ENCODE data around the gene TIMM23. TPM values are rescaled to one million over a fixed set of nuclear protein-coding genes. Genes with fewer than 3 reads are reported as not detected.

Gene TIMM23
- total and polyA plus RNA-seq, 10 of the 15 experiments (the other 5 are each of a cell fraction or from before 2014, with no cell fraction given), result 90.0 to 228 (median 120) TPM

GRCh38 chr10:45997557-45997956 is 25.3 kb downstream of the TIMM23 start:
- intact Hi-C loops (cut with micrococcal nuclease; ENCODE audit: unreplicated experiment), result no loop called here
- Histone ChIP-seq H3K4me3 (no peak overlapping the region), H3K4me1 (ENCODE audit: control insufficient read depth, insufficient read depth, low read length) (no peaks in the 10 kb centered on the region), H2AFZ (ENCODE audit: control insufficient read depth, low read depth, low read length) (no peak overlapping the region), H3K27me3 (replicated peaks in 1 of 2; ENCODE audit: control insufficient read depth in 2 of 2, insufficient read depth in 2 of 2, low read length in 1 of 2) (no peaks in the 10 kb centered on the region), H3K27ac (ENCODE audit: control insufficient read depth, insufficient read depth) (no peak overlapping the region), H3K9me3 (replicated peaks; ENCODE audit: control insufficient read depth, insufficient read depth, low read length) (peaks cover 2% of the 10 kb centered on the region; the same call in 1 of the 3 replicates), H3K9ac (ENCODE audit: control insufficient read depth, insufficient read depth, low read length) (no peak overlapping the region), H3K4me2 (ENCODE audit: control insufficient read depth, insufficient read depth) (no peak overlapping the region), H4K20me1 (ENCODE audit: control insufficient read depth, insufficient read depth) (no peaks in the 10 kb centered on the region), H3K79me2 (ENCODE audit: control insufficient read depth, insufficient read depth, low read length) (no peaks in the 10 kb centered on the region), H3K36me3 (ENCODE audit: control insufficient read depth in 2 of 2, insufficient read depth in 2 of 2, low read length in 1 of 2) (peaks cover 4 to 10% of the 10 kb centered on the region in 2 experiments; a peak in 3 of 4 replicates)
- in situ Hi-C loops (cut with MboI), result no loop called here
- no TSS peak for BruUV-seq (replicated peaks)
- CTCF ChIA-PET, result no interaction called here
- no peak for FAIRE-seq
- RAD21 ChIA-PET (ENCODE audit: unreplicated experiment), result interaction anchor here (0.7 kb wide), 1 partner anchor 16 kb away, joined by 3 read pairs; no protein-coding TSS in a partner anchor
- no peak for DNase-seq (ENCODE audit: low read depth, low spot score)
- WGBS (ENCODE audit: insufficient coverage, insufficient replicate concordance, low lambda C conversion rate, missing lambda C conversion rate), result 98% methylated on average over 4 of the region's 4 CpGs
- SMC1A ChIA-PET (ENCODE audit: uncharacterized antibody, unreplicated experiment), result no interaction called here
- TF ChIP-seq RBBP5 (conservative IDR thresholded peaks at IDR 0.05), result no peak
- TF ChIP-seq BCL3 (IDR thresholded peaks at IDR 0.05; ENCODE audit: borderline replicate concordance, insufficient read depth, low read depth, low read length, poor library complexity, severe bottlenecking), result no peak
- no peak for TF ChIP-seq NFYA (IDR thresholded peaks at IDR 0.05; ENCODE audit: borderline replicate concordance, low read depth, low read length)
- TF ChIP-seq NRF1 (conservative IDR thresholded peaks at IDR 0.05; ENCODE audit: low read depth, low read length), result no peak
- POLR2A ChIA-PET, result no interaction called here
- no peak for ATAC-seq

- no peak overlapping the region for H3K9ac ChIP-seq (ENCODE audit: control insufficient read depth, insufficient read depth, low read length)
- FAIRE-seq (no peak), ATAC-seq (no peak), DNase-seq (ENCODE audit: low read depth, low spot score) (no peak)
- ChIA-PET POLR2A (interaction anchor here (0.6 kb wide), 1 partner anchor 15 kb away, joined by 3 read pairs; no protein-coding TSS in a partner anchor), SMC1A (ENCODE audit: uncharacterized antibody, unreplicated experiment) (no interaction called here), CTCF (no interaction called here), RAD21 (ENCODE audit: unreplicated experiment) (no interaction called here)
- no peaks in the 10 kb centered on the region for H4K20me1 ChIP-seq (ENCODE audit: control insufficient read depth, insufficient read depth)
- BruUV-seq (replicated peaks), result no TSS peak
- H3K4me2 ChIP-seq (ENCODE audit: control insufficient read depth, insufficient read depth), result no peak overlapping the region
- no peaks in the 10 kb centered on the region for H3K27me3 ChIP-seq (replicated peaks in 1 of 2; ENCODE audit: control insufficient read depth in 2 of 2, insufficient read depth in 2 of 2, low read length in 1 of 2)
- no peak overlapping the region for H3K4me3 ChIP-seq
- H2AFZ ChIP-seq (ENCODE audit: control insufficient read depth, low read depth, low read length), result no peak overlapping the region
- H3K9me3 ChIP-seq (replicated peaks; ENCODE audit: control insufficient read depth, insufficient read depth, low read length), result peaks cover 2% of the 10 kb centered on the region; the same call in 1 of the 3 replicates
- 98% methylated on average over 5 of the region's 5 CpGs for WGBS (ENCODE audit: insufficient coverage, insufficient replicate concordance, low lambda C conversion rate, missing lambda C conversion rate)
- H3K79me2 ChIP-seq (ENCODE audit: control insufficient read depth, insufficient read depth, low read length), result no peaks in the 10 kb centered on the region
- H3K27ac ChIP-seq (ENCODE audit: control insufficient read depth, insufficient read depth), result no peak overlapping the region
- in situ Hi-C loops (cut with MboI), result no loop called here
- no peaks in the 10 kb centered on the region for H3K4me1 ChIP-seq (ENCODE audit: control insufficient read depth, insufficient read depth, low read length)
- H3K36me3 ChIP-seq (ENCODE audit: control insufficient read depth in 2 of 2, insufficient read depth in 2 of 2, low read length in 1 of 2), result peaks cover 4 to 11% of the 10 kb centered on the region in 2 experiments; a peak in 3 of 4 replicates
- intact Hi-C loops (cut with micrococcal nuclease; ENCODE audit: unreplicated experiment), result no loop called here
- TF ChIP-seq CHD2 (IDR thresholded peaks at IDR 0.05; ENCODE audit: borderline replicate concordance, low read depth, low read length) (no peak), FOXM1 (IDR thresholded peaks at IDR 0.05; ENCODE audit: low read depth, low read length) (no peak), CBX5 (IDR thresholded peaks at IDR 0.05; ENCODE audit: low read depth) (no peak), CHD1 (IDR thresholded peaks at IDR 0.05; ENCODE audit: low read depth, low read length) (no peak), EZH2 (IDR thresholded peaks at IDR 0.05; ENCODE audit: borderline replicate concordance, control insufficient read depth, low read depth, low read length) (no peak), PAX5 (IDR thresholded peaks at IDR 0.05; ENCODE audit: borderline replicate concordance, low read depth, low read length) (no peak), ZNF384 (IDR thresholded peaks at IDR 0.05; ENCODE audit: borderline replicate concordance, low read depth, low read length) (no peak), MYC (IDR thresholded peaks at IDR 0.05; ENCODE audit: insufficient read depth, insufficient read length, insufficient replicate concordance, low read length, severe bottlenecking) (no peak)
Observed at GRCh38 chr10:45997994-45998763, 25.9 kb downstream of the TIMM23 start.
